A549 (cell line): ENCODE measurements around the gene DTHD1. TPM values are rescaled to one million over a fixed set of nuclear protein-coding genes. Genes with fewer than 3 reads are reported as not detected.
A peak's percentile ranks its signal among the peaks of the same experiment; 100 is the strongest.

Source experiments
- ATAC-seq, 2 experiments: fragments of 200-7000 bp in 1 of 2; fragments of >200 bp in 1 of 2; cut with Nextera tagmentation in 1 of 2; cut with Tn5 transposase in 1 of 2; 3 replicates each; pipeline versions ENCODE4 v1.8.0 to v1.9.1; 2018 to 2020; ENCODE audit warnings: mild to moderate bottlenecking in 1 of 2, moderate library complexity in 1 of 2
- CTCF ChIA-PET: fragments of 300-600 bp; sonication (Branson Sonifier 250); formaldehyde crosslinking; extraction: SDS; loops from one replicate; lab custom pipeline; 2021; ENCODE audit warnings: antibody characterized with exemption, inconsistent platforms; lab: Yijun Ruan, JAX
- POLR2A ChIA-PET: fragments of 350-600 bp; formaldehyde crosslinking; extraction: SDS; loops from one replicate; lab custom pipeline; 2021; ENCODE audit warnings: antibody characterized with exemption, inconsistent platforms; lab: Yijun Ruan, JAX
- DNase-seq, 2 experiments: peaks; one replicate each; pipeline versions ENCODE4 v3.0.0 to v3.0.0-alpha.2; 2011 to 2016; ENCODE audit warnings: low read depth in 1 of 2, low spot score in 1 of 2
- FAIRE-seq: peaks from 2 replicates; lab custom pipeline; 2011; peaks lifted over from hg19 to GRCh38; lab: Jason Lieb, UNC
- H3K27ac ChIP-seq, 2 experiments: fragments of >200 bp; sonication (Bioruptor Twin); formaldehyde crosslinking; 3 replicates each; pipeline ENCODE4 v1.5.1; 2016 to 2017
- H3K4me1 ChIP-seq: fragments of >200 bp; sonication (Bioruptor Twin); formaldehyde crosslinking; 3 replicates; pipeline ENCODE4 v1.6.1; 2016
- H3K4me2 ChIP-seq: fragments of >200 bp; sonication (Bioruptor Twin); formaldehyde crosslinking; 3 replicates; pipeline ENCODE4 v1.6.1; 2016
- H3K4me3 ChIP-seq: fragments of >200 bp; sonication (Bioruptor Twin); formaldehyde crosslinking; 3 replicates; pipeline ENCODE4 v1.5.1; 2016
- H3K9me3 ChIP-seq: fragments of >200 bp; sonication (Bioruptor Twin); formaldehyde crosslinking; 3 replicates; pipeline ENCODE4 v1.6.1; 2016
- CBX8 ChIP-seq: fragments of 200-600 bp; sonication (generic); IDR thresholded peaks from 2 replicates; pipeline ENCODE4 v1.6.1; 2016
- CTCF ChIP-seq: fragments of >200 bp; sonication (Bioruptor Twin); formaldehyde crosslinking; IDR thresholded peaks from 3 replicates; pipeline ENCODE4 v1.5.1; 2016
- EHMT2 ChIP-seq: fragments of 200-600 bp; sonication (generic); IDR thresholded peaks from 2 replicates; pipeline ENCODE4 v1.6.1; 2016; ENCODE audit warnings: antibody characterized with exemption, low read depth, mild to moderate bottlenecking, moderate library complexity
- ESRRA ChIP-seq: fragments of 150-350 bp; IDR thresholded peaks from 2 replicates; pipeline ENCODE4 v1.6.1; 2014; ENCODE audit warnings: mild to moderate bottlenecking, low read length, borderline replicate concordance
- FOXS1 ChIP-seq: fragments of 250-450 bp; sonication (Bioruptor Pico); IDR thresholded peaks from 2 replicates; pipeline ENCODE4 v1.5.0; 2020; ENCODE audit warnings: mild to moderate bottlenecking, moderate library complexity
- GATA3 ChIP-seq: IDR thresholded peaks from 2 replicates; pipeline ENCODE4 v1.6.1; 2012; ENCODE audit warnings: borderline replicate concordance
- HMGXB4 ChIP-seq: fragments of 250-450 bp; sonication (Bioruptor Pico); IDR thresholded peaks from 2 replicates; pipeline ENCODE4 v1.5.0; 2021; ENCODE audit warnings: mild to moderate bottlenecking, moderate library complexity, borderline replicate concordance
- JUNB ChIP-seq: fragments of >200 bp; sonication (Bioruptor Twin); formaldehyde crosslinking; IDR thresholded peaks from 2 replicates; pipeline ENCODE4 v1.6.1; 2016
- NPAS2 ChIP-seq: fragments of 250-450 bp; sonication (Bioruptor Pico); IDR thresholded peaks from 2 replicates; pipeline ENCODE4 v1.8.0; 2022; ENCODE audit warnings: mild to moderate bottlenecking, moderate library complexity, borderline replicate concordance
- RAD21 ChIP-seq, 2 experiments: fragments of >200 bp in 1 of 2; sonication (Bioruptor Twin) in 1 of 2; formaldehyde crosslinking in 1 of 2; IDR thresholded peaks in 1 of 2; conservative IDR thresholded peaks in 1 of 2; 2 replicates in 1 of 2; 3 replicates in 1 of 2; pipeline ENCODE4 v1.6.1; 2012 to 2018; ENCODE audit warnings: inconsistent platforms in 1 of 2
- SMC3 ChIP-seq: fragments of >200 bp; sonication (Bioruptor Twin); formaldehyde crosslinking; IDR thresholded peaks from 3 replicates; pipeline ENCODE4 v1.6.1; 2018; ENCODE audit warnings: inconsistent platforms
- ZC3H11A ChIP-seq: fragments of 450-650 bp; IDR thresholded peaks from 2 replicates; pipeline ENCODE4 v1.6.1; 2014; ENCODE audit warnings: antibody characterized with exemption, mild to moderate bottlenecking
- WGBS: methylation state at CpG from one replicate; pipeline ENCODE4 v1.1.6; 2017; ENCODE audit errors: missing lambda C conversion rate; 5-methylcytosine and 5-hydroxymethylcytosine counted together
- polyA plus RNA-seq, 4 experiments: library from polyadenylated mRNA; depleted of rRNA in 3 of 4; stranded (reverse); fragments of >200 nt; fragmentation: RNase III in 1 of 4; extraction: RNeasy Plus Mini Kit Qiagen cat#74134 plus additional on column Dnase treatment in 1 of 4; gene quantifications; 2 replicates in 3 of 4; 3 replicates in 1 of 4; pipeline ENCODE4 v1.2.3, GENCODE V29; 2011 to 2017
- TF ChIP-seq, protein P1 (sequence below): fragments of 250-450 bp; sonication (Bioruptor Pico); IDR thresholded peaks from 2 replicates; pipeline ENCODE4 v1.5.0; 2020; ENCODE audit warnings: low read depth, mild to moderate bottlenecking, moderate library complexity

Gene DTHD1
- polyA plus RNA-seq, 2 of the 4 experiments (the other 2 are of a cell fraction), result not detected

DNA sequence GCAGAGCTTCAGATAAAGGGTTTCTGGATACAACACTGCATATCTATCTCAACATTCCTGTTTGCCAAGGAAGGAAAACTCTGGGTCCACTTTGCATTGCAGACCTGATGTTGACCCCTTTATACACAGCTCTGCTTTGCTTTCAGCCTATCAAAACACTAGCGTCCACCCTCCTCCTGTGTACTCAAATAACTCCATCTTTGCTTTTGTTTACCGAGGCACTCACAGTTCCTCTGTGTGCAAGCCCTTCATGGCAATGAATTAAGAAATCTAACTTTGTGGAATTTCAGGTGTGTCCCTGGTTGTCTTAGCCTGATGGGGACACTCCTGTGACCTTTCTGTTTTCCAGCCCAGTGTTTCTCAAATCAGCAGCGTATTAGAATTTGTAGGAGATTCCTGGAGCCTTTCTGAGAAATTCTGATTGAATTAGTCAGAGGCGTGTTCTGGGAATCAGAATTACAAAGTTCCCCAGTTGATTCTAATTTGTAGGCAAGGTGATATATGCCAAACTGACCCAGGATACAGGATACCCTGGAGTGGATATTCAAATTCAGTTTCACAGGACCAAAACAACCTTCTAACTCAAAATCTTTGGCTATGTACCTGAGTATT, 68.6 kb downstream of the DTHD1 start:
- Histone ChIP-seq H3K9me3 (no peaks in the 10 kb centered on the region), H3K4me1 (no peaks in the 10 kb centered on the region), H3K4me2 (no peak overlapping the region), H3K4me3 (no peak overlapping the region), H3K27ac (no peak overlapping the region)
- TF ChIP-seq NPAS2 (CRISPR knock-in tag), result no peak
- TF ChIP-seq GATA3, result no peak
- no peak for TF ChIP-seq FOXS1
- no peak for TF ChIP-seq ESRRA
- TF ChIP-seq CBX8, result no peak
- no peak for TF ChIP-seq JUNB
- TF ChIP-seq ZC3H11A, result no peak
- TF ChIP-seq, protein P1, sequence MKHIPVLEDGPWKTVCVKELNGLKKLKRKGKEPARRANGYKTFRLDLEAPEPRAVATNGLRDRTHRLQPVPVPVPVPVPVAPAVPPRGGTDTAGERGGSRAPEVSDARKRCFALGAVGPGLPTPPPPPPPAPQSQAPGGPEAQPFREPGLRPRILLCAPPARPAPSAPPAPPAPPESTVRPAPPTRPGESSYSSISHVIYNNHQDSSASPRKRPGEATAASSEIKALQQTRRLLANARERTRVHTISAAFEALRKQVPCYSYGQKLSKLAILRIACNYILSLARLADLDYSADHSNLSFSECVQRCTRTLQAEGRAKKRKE, result no peak
- CTCF ChIA-PET, result interaction anchor here (1.1 kb wide), 1 partner anchor 1037 kb away, joined by 4 read pairs; no protein-coding TSS in a partner anchor
- 22% methylated on average over 4 of the region's 4 CpGs for WGBS
- FAIRE-seq (no peak), ATAC-seq (no peak), DNase-seq (no peak)
- POLR2A ChIA-PET, result no interaction called here

DNA sequence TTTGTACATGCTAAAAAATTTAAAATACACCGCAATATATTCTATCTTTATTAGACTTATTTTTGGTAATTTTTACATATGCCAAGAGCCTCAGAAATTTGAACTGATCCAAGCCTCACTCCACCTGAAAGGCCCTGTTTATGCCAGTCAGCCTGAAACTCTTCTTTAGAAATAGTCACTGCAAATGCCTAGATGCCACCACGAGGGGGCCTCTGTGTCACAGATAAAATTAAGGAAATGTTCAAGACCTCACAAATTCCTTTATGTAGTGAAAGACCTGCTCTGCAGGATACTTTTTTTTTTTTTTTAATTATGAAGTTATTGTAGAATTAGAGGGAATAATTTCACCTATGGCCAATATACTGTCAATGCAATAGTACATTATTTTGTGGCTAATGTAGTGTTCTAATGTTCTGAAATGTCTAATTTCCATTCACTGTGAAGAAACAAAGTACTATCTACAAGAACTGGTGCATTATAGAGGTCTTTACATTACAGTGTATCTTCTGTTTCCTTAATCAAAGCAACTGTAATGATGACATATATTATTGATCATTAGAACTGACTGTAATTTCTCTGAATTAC, 69.8 kb downstream of the DTHD1 start:
- FAIRE-seq, result no peak
- no peaks in the 10 kb centered on the region for H3K4me1 ChIP-seq
- WGBS, result 3% methylated on average over 2 of the region's 2 CpGs
- no peak overlapping the region for H3K27ac ChIP-seq
- TF ChIP-seq SMC3 (peak; percentile 65), CTCF (peak; percentile 56), HMGXB4 (CRISPR knock-in tag) (no peak), ZC3H11A (no peak), EHMT2 (no peak), RAD21 (conservative IDR thresholded peaks at IDR 0.05 in 1 of 2, IDR thresholded peaks at IDR 0.05 in 1 of 2) (peak; percentile 63)
- TF ChIP-seq, all 56 proteins: peak for 3
- ChIA-PET CTCF (interaction anchor here (1.1 kb wide), 1 partner anchor 1035 kb away, joined by 4 read pairs; no protein-coding TSS in a partner anchor), POLR2A (no interaction called here)
- H3K4me2 ChIP-seq, result no peak overlapping the region
- ATAC-seq (peak in 1 of 2 experiments; percentile 55; a peak in 2 of 6 replicates), DNase-seq (peak; percentile 3 to 40)
- H3K9me3 ChIP-seq, result no peaks in the 10 kb centered on the region
- H3K4me3 ChIP-seq, result no peak overlapping the region

- Histone ChIP-seq H3K9me3 (no peaks in the 10 kb centered on the region), H3K4me1 (no peaks in the 10 kb centered on the region), H3K4me3 (no peak overlapping the region), H3K27ac (no peak overlapping the region), H3K4me2 (no peak overlapping the region)
- no peak for ATAC-seq
- ChIA-PET CTCF (interaction anchor here (0.7 kb wide), 1 partner anchor 45 kb away, joined by 3 read pairs; no protein-coding TSS in a partner anchor), POLR2A (no interaction called here)
- FAIRE-seq, result no peak
- 44% methylated on average over 2 of the region's 2 CpGs for WGBS
- no peak for TF ChIP-seq EHMT2
- DNase-seq, result no peak
Measured at GRCh38 chr4:36353998-36354397, 72.6 kb downstream of the DTHD1 start.
